ENCODE data around the gene ECM2.

DNA sequence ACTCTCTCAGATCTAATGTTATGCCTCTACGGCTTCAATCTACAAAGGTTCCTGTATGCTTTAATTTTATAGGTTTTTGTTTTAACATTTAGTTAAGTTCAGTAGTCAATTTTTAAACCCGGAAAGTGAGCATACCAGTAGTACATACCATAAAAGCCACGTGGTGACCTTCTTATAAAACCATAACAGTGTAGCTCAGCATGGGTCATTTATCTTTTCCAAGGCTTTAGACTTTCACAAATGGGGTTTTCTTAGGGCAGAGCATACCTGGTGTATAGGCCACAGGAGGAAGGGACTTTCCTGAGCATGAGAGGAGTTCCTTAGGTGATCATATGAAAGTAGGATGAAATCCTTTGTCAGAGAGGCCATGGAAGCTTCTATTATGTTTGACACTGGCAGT is 23.2 kb downstream of the ECM2 start:
- TF ChIP-seq, protein P1, sequence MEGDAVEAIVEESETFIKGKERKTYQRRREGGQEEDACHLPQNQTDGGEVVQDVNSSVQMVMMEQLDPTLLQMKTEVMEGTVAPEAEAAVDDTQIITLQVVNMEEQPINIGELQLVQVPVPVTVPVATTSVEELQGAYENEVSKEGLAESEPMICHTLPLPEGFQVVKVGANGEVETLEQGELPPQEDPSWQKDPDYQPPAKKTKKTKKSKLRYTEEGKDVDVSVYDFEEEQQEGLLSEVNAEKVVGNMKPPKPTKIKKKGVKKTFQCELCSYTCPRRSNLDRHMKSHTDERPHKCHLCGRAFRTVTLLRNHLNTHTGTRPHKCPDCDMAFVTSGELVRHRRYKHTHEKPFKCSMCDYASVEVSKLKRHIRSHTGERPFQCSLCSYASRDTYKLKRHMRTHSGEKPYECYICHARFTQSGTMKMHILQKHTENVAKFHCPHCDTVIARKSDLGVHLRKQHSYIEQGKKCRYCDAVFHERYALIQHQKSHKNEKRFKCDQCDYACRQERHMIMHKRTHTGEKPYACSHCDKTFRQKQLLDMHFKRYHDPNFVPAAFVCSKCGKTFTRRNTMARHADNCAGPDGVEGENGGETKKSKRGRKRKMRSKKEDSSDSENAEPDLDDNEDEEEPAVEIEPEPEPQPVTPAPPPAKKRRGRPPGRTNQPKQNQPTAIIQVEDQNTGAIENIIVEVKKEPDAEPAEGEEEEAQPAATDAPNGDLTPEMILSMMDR (IDR thresholded peaks at IDR 0.05): no peak
- no peak for TF ChIP-seq EP300 (IDR thresholded peaks at IDR 0.05)
- no peak for TF ChIP-seq POLR2A (IDR thresholded peaks at IDR 0.05)
- no peak for TF ChIP-seq POLR2AphosphoS5 (IDR thresholded peaks at IDR 0.05)

All from upper lobe of left lung (tissue), 4 donors.